Activated T-cell treated with anti-CD3 and anti-CD28 coated beads for 24 hours (primary cell): ENCODE data around the gene ADARB1.

Experiments used
- DNase-seq: peaks from one replicate; pipeline ENCODE4 v3.0.0-alpha.2; 2020; ENCODE audit warnings: low read depth

Gene ADARB1

DNA sequence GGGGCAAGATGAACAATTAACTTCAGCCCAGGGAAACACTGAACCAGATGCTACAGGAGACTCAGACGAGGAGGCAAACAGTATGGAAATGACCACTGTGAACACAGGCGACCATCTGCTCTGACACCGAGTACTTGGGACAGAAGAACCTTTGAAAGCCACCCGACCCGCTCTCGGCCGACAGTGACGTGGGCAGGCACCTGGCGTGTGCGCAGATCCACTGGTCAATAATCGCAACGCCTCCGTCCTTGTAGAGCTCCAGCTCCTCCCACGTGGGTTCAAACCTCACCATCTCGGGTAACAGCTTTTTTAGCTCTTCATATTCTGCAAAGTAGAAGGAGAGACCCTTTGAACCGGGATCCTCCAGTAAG, 193.0 kb downstream of the ADARB1 start:
- no peak for DNase-seq

DNA sequence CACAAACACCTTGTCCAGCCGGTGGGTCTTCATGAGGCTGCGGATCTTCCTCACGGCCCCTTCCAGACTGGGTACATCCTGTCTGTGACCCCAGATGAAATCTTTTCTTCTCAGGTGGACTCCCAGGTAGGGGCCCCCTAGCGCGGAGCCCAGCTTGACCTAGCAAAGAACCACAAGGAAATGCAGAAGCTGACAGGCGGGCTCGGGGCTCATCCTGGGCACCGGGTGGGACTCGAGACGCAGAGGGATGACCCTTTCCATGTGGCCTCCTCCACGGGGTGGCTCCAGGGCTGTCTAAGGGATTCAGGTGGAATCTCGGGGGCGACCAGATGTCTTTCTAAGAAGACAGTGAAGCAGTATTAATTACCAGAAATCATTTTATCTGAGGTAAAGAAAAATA, 195.5 kb downstream of the ADARB1 start:
- DNase-seq = no peak

DNA sequence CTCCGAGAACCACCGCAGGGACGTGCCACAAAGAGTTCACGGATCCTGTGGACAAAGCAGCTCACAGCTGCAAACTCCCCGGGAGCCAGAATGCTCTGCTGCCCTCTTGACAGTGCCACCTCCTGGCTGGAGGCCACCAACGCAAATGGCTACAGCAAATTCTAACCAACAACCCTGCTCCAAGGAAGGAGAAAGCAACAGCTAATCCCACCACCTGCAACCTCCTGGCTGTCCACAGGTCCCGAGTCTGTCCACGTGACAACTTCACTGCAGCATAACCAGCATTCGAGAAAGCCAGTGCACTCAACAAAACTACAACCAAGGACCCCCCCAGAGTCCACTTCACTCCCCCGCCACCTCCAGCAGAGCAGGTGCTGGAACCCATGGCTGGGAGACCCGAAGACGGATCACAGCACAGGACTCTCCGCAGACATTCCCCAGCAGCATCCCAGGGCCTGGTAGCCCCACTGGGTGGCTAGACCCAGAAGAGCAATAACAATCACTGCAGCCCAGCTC, 196.0 kb downstream of the ADARB1 start:
- no peak for DNase-seq
